NCI-H2227 (cell line): Measurements from ENCODE around the gene SAMD4B.
"Not testable (repeated sequence)": the region's sequence is repeated elsewhere in the genome, so short reads cannot be mapped to it uniquely, and the experiment has no call there.

Experiments
- DNase-seq: peaks from one replicate; lab custom pipeline; 2025; ENCODE audit not compliant: unreplicated experiment; lab: John Stamatoyannopoulos, UW

Gene SAMD4B, protein sequence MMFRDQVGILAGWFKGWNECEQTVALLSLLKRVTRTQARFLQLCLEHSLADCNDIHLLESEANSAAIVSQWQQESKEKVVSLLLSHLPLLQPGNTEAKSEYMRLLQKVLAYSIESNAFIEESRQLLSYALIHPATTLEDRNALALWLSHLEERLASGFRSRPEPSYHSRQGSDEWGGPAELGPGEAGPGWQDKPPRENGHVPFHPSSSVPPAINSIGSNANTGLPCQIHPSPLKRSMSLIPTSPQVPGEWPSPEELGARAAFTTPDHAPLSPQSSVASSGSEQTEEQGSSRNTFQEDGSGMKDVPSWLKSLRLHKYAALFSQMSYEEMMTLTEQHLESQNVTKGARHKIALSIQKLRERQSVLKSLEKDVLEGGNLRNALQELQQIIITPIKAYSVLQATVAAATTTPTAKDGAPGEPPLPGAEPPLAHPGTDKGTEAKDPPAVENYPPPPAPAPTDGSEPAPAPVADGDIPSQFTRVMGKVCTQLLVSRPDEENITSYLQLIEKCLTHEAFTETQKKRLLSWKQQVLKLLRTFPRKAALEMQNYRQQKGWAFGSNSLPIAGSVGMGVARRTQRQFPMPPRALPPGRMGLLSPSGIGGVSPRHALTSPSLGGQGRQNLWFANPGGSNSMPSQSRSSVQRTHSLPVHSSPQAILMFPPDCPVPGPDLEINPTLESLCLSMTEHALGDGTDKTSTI

DNA sequence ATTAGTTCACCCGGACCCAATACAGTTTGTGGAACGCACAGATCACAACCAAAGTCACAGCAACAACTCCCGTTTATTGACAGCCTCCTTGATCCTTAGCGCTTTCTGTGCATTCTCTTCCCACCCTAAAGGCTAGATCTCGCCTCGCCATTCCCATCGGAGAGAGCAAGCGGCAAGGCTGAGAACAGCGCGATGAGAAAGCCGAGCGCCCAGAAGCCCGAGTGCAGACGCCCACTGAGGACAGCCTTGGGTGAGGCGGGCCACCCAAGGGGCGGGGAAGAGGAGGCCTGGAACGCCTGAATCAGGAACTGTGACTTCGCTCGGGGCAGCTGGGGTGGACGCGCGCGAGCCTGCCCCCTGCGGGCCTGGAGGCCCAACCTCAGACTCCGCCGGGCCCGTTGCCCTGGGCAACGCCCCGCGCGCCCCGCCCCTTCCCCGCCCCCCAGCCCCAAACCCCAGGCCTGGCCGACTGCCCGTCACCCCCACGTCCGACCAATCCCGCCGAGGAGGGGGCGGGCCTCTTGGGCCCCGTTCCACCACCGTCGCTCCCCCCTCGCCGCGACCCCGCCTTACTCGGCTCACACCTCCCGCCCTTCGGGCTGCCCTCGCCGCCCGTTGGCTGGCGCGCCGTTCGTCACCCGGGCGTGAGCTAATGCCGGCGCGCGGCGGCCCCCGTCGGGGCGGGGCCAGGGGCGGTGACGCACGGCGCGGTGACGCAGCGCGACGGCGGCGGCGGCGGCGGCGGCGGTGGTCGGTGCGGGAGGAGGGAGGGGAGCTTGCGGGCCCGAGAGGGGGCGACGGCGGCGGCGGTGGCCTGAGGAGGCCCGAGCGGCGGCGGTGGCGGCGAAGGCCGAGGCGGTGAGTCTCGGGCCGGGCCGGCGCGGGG is at the start of gene SAMD4B:
TSS of gene SAMD4B (plus strand) at position 703 of the 886 bp plus-strand sequence. CDS start 14,473 bp downstream, outside the sequence.
- DNase-seq, result peak; percentile 100

GRCh38 chr19:39293394-39293793 is 48.8 kb upstream of the SAMD4B start:
- no peak for DNase-seq

GRCh38 chr19:39296055-39296645 is 46.1 kb upstream of the SAMD4B start, which contains the start of gene IFNL1:
Gene IFNL1 (plus strand): TSS chr19:39296407. CDS start chr19:39296422, 15 bp downstream.
- DNase-seq, result peak; percentile 52

DNA sequence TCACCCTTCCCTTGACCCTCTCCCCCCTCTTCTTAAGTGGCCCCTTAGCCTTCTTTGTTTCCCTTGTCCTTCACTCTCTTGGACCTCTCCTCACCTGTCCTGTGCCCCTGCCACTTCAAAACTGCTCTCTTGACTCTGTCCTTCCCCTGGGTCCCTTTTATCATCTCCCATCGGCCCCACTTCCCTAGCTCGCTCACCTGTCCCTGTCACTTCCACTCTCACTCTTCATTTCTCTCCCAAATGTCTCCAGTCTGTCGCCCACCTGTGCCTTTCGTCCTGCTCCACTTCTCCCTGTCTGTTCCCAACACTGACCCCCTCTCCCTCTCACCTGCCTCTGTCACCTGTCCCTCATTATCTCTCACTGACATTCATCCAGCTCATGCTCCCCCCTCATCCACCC is 45.3 kb upstream of the SAMD4B start:
- DNase-seq, result no peak

DNA sequence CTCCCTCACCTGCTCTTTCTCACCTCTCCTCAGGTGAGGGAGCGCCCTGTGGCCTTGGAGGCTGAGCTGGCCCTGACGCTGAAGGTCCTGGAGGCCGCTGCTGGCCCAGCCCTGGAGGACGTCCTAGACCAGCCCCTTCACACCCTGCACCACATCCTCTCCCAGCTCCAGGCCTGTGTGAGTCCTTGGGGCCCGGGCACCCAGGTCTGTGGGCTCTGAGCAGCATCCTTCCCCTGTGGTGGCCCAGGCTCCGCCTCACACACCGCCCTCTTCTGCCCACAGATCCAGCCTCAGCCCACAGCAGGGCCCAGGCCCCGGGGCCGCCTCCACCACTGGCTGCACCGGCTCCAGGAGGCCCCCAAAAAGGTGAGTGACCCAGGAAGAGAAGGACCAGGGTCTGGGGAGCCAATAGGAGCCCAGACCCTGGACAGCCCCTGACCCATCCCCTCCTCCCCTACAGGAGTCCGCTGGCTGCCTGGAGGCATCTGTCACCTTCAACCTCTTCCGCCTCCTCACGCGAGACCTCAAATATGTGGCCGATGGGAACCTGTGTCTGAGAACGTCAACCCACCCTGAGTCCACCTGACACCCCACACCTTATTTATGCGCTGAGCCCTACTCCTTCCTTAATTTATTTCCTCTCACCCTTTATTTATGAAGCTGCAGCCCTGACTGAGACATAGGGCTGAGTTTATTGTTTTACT is 44.1 kb upstream of the SAMD4B start:
- no peak for DNase-seq

- no peak for DNase-seq
These were observed 42.8 kb upstream of the SAMD4B start for GRCh38 chr19:39299404-39299803.

- DNase-seq, result no peak
These were observed 42.4 kb upstream of the SAMD4B start for GRCh38 chr19:39299832-39300231.

- no peak for DNase-seq
These were observed 41.2 kb upstream of the SAMD4B start for GRCh38 chr19:39301021-39301420.

GRCh38 chr19:39301562-39301961 is 40.7 kb upstream of the SAMD4B start:
- no peak for DNase-seq

GRCh38 chr19:39303373-39304184 is 38.6 kb upstream of the SAMD4B start:
- no peak for DNase-seq

DNA sequence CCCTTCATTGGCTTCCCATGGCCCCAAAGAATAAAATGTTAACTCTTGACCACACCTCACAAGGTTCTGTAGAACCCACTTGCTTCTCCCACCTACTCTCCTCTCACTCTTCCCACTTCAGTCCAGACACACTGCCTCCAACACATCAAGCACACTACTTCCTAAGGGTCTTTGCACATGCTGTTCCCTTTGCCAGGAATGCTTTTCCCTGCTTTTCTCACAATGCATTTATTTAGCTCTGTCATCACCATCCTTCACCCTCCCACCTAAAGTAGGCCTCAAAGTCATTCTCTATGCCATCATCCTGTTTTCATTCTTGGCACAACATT is 38.1 kb upstream of the SAMD4B start:
- no peak for DNase-seq

GRCh38 chr19:39304701-39305571 is 37.3 kb upstream of the SAMD4B start:
- DNase-seq, result peak; percentile 76

DNA sequence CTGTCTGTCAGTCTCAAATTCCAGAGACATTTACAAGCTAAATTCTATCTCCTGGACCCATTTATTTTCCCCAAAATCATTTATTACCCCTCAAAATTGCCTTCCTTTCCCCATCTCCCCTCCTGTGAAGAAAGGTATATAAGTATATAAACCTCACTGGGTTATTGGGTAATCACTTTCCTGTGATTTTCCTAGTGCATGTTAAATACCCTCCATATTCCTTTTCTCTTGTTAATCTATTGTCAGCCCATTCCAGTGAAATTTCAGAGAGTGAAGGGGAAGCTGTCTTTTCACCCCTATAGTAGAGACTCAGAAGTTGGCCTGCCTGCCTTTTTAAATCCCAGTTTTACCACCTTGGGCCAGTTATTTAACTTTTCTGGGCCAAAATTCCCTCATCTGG is 36.1 kb upstream of the SAMD4B start:
- no peak for DNase-seq

GRCh38 chr19:39307046-39307821 is 35.0 kb upstream of the SAMD4B start:
- peak; percentile 80 for DNase-seq

GRCh38 chr19:39307822-39308530 is 34.2 kb upstream of the SAMD4B start:
- DNase-seq, result no peak

DNA sequence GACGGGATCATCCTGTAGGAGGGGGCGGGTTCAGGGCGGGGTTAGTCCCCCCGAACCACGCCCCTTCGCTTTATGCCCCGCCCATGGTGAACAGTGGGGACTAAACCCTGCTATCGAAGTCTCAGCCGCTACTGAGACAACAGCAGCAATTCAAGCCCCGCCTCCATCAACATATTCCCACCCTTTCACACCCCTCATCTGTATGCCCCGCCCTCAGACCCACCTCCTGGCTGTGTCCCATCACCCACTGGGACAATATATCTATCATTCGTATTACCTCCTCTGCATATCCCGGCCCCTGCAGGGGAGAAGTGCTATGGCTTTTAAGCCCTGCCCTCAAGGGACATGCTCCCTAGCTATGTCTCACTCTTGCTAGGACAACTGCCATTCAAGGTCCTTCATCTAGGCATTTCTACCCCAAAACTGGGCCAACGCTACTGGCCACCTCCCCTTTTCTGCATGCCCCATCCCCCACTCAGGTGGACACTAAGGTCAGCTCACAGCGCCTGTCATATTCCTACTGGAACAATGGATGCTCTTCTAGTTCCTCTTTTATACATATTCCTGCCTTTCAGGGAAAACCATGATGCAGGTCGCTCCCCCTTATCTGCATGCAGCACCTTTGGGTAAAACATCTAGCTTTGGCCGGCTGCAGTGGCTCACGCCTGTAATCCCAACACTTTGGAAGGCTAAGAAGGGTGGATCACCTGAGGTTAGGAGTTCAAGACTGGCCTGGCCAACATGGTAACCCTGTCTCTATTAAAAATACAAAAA is 33.5 kb upstream of the SAMD4B start:
- no peak for DNase-seq

GRCh38 chr19:39309305-39309670 is 32.9 kb upstream of the SAMD4B start:
- not testable (repeated sequence) for DNase-seq
